Activated T-helper 17 cell treated with anti-CD3 and anti-CD28 coated beads, Interleukin-2, amount 50 U/mL, for 72 hours (primary cell): Measurements from ENCODE around the gene OSBPL1A. TPM values are rescaled to one million over a fixed set of nuclear protein-coding genes. Genes with fewer than 3 reads are reported as not detected.

ENCODE experiments used
- ATAC-seq: fragments of 150-1000 bp; cut with Tn5 transposase; replicated peaks from 2 replicates; pipeline ENCODE4 v1.10.0; 2021; ENCODE audit warnings: mild to moderate bottlenecking, moderate library complexity
- H3K27ac Mint-ChIP-seq: one replicate; pipeline ENCODE4 v1.8.0; 2022; ENCODE audit warnings: mixed read lengths
- H3K27me3 Mint-ChIP-seq: one replicate; pipeline ENCODE4 v1.8.0; 2022; ENCODE audit warnings: mixed read lengths
- H3K36me3 Mint-ChIP-seq: one replicate; pipeline ENCODE4 v1.8.0; 2022; ENCODE audit warnings: low read depth, mild to moderate bottlenecking, mixed read lengths
- H3K4me1 Mint-ChIP-seq: one replicate; pipeline ENCODE4 v1.8.0; 2022; ENCODE audit warnings: mixed read lengths
- H3K4me3 Mint-ChIP-seq: one replicate; pipeline ENCODE4 v1.8.0; 2022; ENCODE audit warnings: mild to moderate bottlenecking, mixed read lengths
- H3K9me3 Mint-ChIP-seq: one replicate; pipeline ENCODE4 v1.8.0; 2022; ENCODE audit warnings: mixed read lengths
- total RNA-seq, 2 donors: library from RNA; stranded (reverse); gene quantifications; one replicate each; pipeline ENCODE4 v1.2.3, GENCODE V29; 2022

Gene OSBPL1A
- total RNA-seq, 2 donors from 2014 or later = 2.8 to 4.1 TPM

DNA sequence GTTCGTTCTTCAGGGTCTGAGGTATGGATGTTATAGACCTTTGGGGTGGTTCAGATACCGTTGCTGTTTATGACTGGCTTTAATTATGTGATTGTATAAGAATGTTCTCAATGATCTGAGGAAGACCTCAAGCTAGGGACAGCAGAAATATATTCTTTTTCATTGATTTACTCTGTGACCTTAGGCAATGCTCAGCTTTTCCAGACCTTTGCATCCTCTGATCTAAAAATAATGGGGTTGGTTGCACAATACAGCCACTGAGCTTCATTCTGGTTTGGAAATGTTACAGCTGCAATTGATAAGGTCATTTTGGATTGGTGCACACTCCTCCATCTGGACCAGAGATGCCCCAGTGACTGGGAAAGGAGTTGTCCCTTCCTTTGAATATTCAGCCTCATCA lies 276.0 kb downstream of the OSBPL1A start:
- Mint-ChIP-seq H3K36me3 (peaks cover 98% of the 10 kb centered on the region), H3K4me3 (no peak overlapping the region), H3K9me3 (no peaks in the 10 kb centered on the region), H3K27ac (no peak overlapping the region), H3K4me1 (no peaks in the 10 kb centered on the region), H3K27me3 (no peaks in the 10 kb centered on the region)
- no peak for ATAC-seq

DNA sequence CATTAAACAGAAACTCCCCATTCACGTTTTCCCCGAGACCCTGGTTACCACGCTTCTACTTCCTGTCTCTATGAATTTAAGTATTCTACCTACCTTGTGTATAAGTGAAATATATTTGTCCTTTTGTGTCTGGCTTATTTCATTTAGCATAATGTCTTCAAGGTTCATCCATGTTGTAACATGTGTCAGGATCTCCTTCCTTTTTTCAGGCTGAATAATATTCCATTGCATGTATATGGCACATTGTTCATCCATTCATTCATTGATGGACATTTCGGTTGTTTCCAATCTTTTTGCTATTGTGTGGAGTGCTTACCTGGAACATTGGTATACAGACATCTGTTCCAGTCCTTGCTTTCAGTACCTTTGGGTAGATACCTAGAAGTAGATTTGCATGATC lies 276.9 kb downstream of the OSBPL1A start:
- ATAC-seq = no peak
- Mint-ChIP-seq H3K9me3 (no peaks in the 10 kb centered on the region), H3K27ac (no peak overlapping the region), H3K36me3 (peaks cover 100% of the 10 kb centered on the region), H3K4me3 (no peak overlapping the region), H3K27me3 (no peaks in the 10 kb centered on the region), H3K4me1 (no peaks in the 10 kb centered on the region)

DNA sequence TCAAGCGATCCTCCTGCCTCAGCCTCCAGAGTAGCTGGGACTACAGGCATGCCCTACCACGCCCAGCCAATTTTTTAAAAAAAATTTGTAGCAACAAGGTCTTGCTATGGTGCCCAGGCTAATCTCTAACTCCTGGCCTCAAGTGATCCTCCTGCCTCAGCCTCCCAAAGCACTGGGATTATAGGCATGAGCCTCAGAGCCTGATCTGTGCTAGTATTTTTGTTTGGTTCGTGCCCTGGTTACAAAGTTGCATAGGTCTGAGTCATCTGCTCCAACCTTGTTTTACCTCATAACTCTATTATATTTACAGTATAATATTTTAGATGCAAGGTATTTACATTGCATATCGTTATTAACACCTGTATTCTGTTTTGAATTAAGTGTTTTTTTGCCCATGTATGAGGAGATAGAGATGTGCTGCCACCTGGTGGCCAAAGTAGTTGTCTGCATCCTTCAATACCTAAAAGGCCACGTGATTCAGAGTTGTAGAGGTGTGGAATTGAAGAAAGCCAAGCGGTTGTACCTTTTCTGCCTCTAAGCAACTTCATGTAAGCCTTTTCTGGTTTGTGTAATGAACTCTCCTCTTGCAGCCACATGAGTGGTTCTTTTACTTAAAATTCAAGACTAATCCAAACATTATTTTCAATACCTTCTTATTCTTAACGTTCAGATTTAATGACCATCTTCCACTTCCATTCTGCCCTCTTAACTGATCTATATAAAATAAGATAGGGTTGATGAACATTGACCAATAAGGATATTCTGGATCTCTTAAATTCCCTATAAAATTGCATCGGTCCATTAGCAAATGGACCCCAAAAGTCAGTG lies 278.7 kb downstream of the OSBPL1A start:
- H3K27me3 Mint-ChIP-seq = no peaks in the 10 kb centered on the region
- H3K36me3 Mint-ChIP-seq = peaks cover 100% of the 10 kb centered on the region
- ATAC-seq = peak; percentile 80
- H3K27ac Mint-ChIP-seq = peak overlapping the region; percentile 78
- H3K9me3 Mint-ChIP-seq = no peaks in the 10 kb centered on the region
- H3K4me1 Mint-ChIP-seq = peaks cover 10% of the 10 kb centered on the region
- no peak overlapping the region for H3K4me3 Mint-ChIP-seq

DNA sequence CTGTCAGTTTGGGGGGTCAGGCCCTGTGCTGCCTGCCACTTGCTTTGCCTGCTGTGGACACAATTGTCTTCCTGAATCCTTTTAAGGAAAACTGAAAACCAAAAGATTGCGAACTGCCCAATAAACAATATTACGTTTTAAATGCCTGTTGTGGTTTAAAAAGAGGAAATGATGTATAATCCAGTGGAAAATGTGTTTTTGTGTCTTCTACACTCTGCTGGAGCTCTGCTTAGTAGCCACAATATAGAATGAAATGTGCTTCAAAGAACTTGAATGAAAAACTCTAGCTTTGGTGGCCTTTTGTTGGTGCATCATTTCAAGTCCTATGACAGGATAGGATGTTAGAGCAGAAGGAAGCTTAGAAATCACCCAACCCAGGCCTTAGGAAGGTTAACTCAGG lies 282.0 kb downstream of the OSBPL1A start:
- Mint-ChIP-seq H3K9me3 (no peaks in the 10 kb centered on the region), H3K4me3 (peak overlapping the region; percentile 23), H3K27ac (peak overlapping the region; percentile 58), H3K36me3 (peaks cover 87% of the 10 kb centered on the region), H3K27me3 (no peaks in the 10 kb centered on the region), H3K4me1 (peaks cover 30% of the 10 kb centered on the region)
- no peak for ATAC-seq

DNA sequence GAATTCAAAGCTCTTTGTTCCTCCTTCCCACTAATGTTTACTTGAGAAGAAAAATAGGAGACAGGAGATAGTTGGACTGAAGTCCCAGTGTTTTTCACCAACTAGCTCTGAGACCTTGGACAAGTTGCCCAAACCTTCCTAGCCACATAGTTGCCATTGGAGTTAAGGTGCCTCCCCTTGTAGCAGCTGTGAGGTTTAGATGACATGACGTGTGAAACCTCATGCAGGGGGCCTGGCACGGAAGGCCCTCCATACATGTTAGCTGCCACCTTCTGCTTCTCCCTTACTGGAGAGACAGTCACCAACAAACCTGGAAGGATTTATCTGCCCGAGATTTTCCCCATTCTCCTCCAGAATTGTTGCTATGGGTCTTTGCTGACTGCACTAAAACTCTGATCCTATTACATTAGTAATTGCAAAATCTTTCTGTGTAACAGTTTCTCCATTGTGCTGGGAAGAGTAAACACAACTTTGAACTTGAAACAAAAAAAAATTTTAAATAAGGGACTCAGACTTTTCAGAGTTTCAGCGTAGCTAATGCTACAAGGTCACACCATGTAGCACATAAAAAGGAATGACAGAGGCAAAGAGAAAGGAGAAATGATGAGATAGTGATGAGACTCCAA lies 282.6 kb downstream of the OSBPL1A start:
- no peaks in the 10 kb centered on the region for H3K9me3 Mint-ChIP-seq
- peaks cover 81% of the 10 kb centered on the region for H3K36me3 Mint-ChIP-seq
- H3K27me3 Mint-ChIP-seq = no peaks in the 10 kb centered on the region
- peak; percentile 33 for ATAC-seq
- H3K4me3 Mint-ChIP-seq = peak overlapping the region; percentile 23
- peaks cover 30% of the 10 kb centered on the region for H3K4me1 Mint-ChIP-seq
- peak overlapping the region; percentile 58 for H3K27ac Mint-ChIP-seq

DNA sequence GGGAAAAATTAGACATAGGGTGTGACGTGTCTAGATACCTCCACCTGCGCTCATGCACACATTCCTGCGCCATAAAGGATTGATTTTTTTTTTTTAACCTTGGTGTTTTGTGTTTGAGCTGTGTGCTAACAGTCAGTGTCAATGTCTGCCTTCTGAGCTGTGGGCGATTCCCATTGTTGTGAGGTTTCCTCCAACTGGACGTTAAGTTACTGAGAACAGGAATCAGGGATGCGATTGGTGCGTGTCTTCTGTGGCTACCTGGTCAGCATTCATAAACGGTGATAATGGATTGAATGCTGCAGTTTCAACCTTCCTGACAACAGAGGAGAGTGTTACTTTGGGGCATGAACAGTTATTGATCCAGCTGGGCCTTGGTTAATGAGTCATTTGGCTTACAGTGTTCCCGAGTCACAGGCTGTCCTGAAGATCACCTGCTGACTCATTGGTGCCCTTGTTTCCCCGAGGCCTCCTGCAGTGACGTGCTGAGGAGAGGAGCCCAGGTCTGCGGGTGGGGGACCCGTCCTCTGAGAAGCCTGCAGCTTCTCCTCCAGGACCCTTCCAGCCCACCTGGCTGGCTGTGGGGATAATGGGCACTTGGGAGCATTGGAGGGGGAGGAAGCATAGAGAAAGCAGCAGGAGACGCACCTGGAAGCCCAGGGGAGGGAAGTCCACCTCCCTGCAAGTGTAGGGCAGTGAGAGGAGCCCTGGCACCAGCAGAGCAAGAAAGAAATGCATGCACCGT lies 284.6 kb downstream of the OSBPL1A start:
- peaks cover 30% of the 10 kb centered on the region for H3K4me1 Mint-ChIP-seq
- H3K27ac Mint-ChIP-seq = peak overlapping the region; percentile 76
- ATAC-seq = peak; percentile 95
- no peaks in the 10 kb centered on the region for H3K27me3 Mint-ChIP-seq
- peaks cover 70% of the 10 kb centered on the region for H3K36me3 Mint-ChIP-seq
- H3K9me3 Mint-ChIP-seq = no peaks in the 10 kb centered on the region
- H3K4me3 Mint-ChIP-seq = peak overlapping the region; percentile 21

DNA sequence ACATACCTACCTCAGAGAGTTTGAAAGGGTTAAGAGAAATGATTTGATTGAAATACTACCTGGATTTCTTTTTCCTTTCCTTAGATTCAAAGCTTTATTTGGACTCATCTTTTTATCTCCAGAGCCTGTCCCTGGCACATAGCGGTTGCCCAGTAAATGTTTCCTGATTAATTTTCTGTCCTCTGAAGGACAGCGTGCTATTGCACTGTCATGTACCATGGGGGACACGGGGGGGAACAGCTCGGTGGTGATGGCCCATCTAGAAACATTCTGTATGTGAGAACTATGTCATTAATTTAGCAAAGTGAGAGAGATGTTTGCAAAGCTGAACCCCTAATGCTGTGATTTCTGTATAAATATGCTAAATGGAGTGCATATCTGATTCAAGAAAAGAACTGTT lies 285.2 kb downstream of the OSBPL1A start:
- Mint-ChIP-seq H3K36me3 (peaks cover 70% of the 10 kb centered on the region), H3K27ac (peak overlapping the region; percentile 76), H3K4me1 (peaks cover 32% of the 10 kb centered on the region), H3K27me3 (no peaks in the 10 kb centered on the region), H3K4me3 (no peak overlapping the region), H3K9me3 (no peaks in the 10 kb centered on the region)
- ATAC-seq = no peak

Other genes with a start within 250 kb of the OSBPL1A start
- 10 to 100 TPM in 1 of 2 donors, 1 to 10 TPM in 1; 8.9 to 13.0 TPM for gene IMPACT, start 28.8 kb upstream of the OSBPL1A start, total RNA-seq
- 1 to 10 TPM; 2.2 to 3.8 TPM for gene HRH4, start 62.8 kb upstream of the OSBPL1A start, total RNA-seq